Activated CD8-positive, alpha-beta T cell treated with anti-CD3 and anti-CD28 coated beads for 36 hours (primary cell): Measurements from ENCODE around the gene MCF2L. TPM values are rescaled to one million over a fixed set of nuclear protein-coding genes. Genes with fewer than 3 reads are reported as not detected.
A peak's percentile ranks its signal among the peaks of the same experiment; 100 is the strongest.

Experiments used
- ATAC-seq: fragments of 200-7000 bp; cut with Tn5 transposase; one replicate; pipeline ENCODE4 v1.10.0; 2021; ENCODE audit warnings: mild to moderate bottlenecking, moderate library complexity
- CTCF ChIA-PET: fragments of 350-600 bp; sonication (Branson Sonifier 250); formaldehyde crosslinking; loops from one replicate; lab custom pipeline; 2021; ENCODE audit warnings: antibody characterized with exemption; lab: Charles Lee
- POLR2A ChIA-PET: fragments of 350-600 bp; sonication (Branson Sonifier 250); formaldehyde crosslinking; loops from one replicate; lab custom pipeline; 2021; ENCODE audit warnings: antibody characterized with exemption; lab: Charles Lee
- DNase-seq: peaks from one replicate; pipeline ENCODE4 v3.0.0-alpha.2; 2020
- H3K27ac Mint-ChIP-seq: one replicate; pipeline ENCODE4 v1.8.0; 2021; ENCODE audit warnings: mild to moderate bottlenecking, mixed read lengths
- H3K27me3 Mint-ChIP-seq: one replicate; pipeline ENCODE4 v1.8.0; 2021; ENCODE audit warnings: mixed read lengths
- H3K36me3 Mint-ChIP-seq: one replicate; pipeline ENCODE4 v1.8.0; 2021; ENCODE audit warnings: low read depth, mixed read lengths
- H3K4me1 Mint-ChIP-seq: one replicate; pipeline ENCODE4 v1.8.0; 2021; ENCODE audit warnings: low read depth, mixed read lengths
- H3K4me3 Mint-ChIP-seq: one replicate; pipeline ENCODE4 v1.8.0; 2021; ENCODE audit warnings: mild to moderate bottlenecking, moderate library complexity, mixed read lengths
- H3K9me3 Mint-ChIP-seq: one replicate; pipeline ENCODE4 v1.8.0; 2021; ENCODE audit warnings: mixed read lengths
- intact Hi-C: fragments of 100-400 bp; cut with micrococcal nuclease; formaldehyde crosslinking; loops from one replicate; pipeline ENCODE4 v1.10.0; 2022
- total RNA-seq, 2 experiments: library from RNA; stranded (reverse); gene quantifications; one replicate each; pipeline ENCODE4 v1.2.3, GENCODE V29; 2021
- TF ChIP-seq, protein P1 (sequence below): fragments of 200-600 bp; IDR thresholded peaks from one replicate; pipeline ENCODE4 v1.8.0; 2022; ENCODE audit warnings: antibody characterized with exemption, mild to moderate bottlenecking

MCF2L gene, protein sequence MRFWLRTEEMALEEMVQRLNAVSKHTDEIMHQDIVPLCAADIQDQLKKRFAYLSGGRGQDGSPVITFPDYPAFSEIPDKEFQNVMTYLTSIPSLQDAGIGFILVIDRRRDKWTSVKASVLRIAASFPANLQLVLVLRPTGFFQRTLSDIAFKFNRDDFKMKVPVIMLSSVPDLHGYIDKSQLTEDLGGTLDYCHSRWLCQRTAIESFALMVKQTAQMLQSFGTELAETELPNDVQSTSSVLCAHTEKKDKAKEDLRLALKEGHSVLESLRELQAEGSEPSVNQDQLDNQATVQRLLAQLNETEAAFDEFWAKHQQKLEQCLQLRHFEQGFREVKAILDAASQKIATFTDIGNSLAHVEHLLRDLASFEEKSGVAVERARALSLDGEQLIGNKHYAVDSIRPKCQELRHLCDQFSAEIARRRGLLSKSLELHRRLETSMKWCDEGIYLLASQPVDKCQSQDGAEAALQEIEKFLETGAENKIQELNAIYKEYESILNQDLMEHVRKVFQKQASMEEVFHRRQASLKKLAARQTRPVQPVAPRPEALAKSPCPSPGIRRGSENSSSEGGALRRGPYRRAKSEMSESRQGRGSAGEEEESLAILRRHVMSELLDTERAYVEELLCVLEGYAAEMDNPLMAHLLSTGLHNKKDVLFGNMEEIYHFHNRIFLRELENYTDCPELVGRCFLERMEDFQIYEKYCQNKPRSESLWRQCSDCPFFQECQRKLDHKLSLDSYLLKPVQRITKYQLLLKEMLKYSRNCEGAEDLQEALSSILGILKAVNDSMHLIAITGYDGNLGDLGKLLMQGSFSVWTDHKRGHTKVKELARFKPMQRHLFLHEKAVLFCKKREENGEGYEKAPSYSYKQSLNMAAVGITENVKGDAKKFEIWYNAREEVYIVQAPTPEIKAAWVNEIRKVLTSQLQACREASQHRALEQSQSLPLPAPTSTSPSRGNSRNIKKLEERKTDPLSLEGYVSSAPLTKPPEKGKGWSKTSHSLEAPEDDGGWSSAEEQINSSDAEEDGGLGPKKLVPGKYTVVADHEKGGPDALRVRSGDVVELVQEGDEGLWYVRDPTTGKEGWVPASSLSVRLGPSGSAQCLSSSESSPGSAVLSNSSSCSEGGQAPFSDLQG
- 1 to 10 TPM; 7.6 to 8.9 TPM for total RNA-seq

DNA sequence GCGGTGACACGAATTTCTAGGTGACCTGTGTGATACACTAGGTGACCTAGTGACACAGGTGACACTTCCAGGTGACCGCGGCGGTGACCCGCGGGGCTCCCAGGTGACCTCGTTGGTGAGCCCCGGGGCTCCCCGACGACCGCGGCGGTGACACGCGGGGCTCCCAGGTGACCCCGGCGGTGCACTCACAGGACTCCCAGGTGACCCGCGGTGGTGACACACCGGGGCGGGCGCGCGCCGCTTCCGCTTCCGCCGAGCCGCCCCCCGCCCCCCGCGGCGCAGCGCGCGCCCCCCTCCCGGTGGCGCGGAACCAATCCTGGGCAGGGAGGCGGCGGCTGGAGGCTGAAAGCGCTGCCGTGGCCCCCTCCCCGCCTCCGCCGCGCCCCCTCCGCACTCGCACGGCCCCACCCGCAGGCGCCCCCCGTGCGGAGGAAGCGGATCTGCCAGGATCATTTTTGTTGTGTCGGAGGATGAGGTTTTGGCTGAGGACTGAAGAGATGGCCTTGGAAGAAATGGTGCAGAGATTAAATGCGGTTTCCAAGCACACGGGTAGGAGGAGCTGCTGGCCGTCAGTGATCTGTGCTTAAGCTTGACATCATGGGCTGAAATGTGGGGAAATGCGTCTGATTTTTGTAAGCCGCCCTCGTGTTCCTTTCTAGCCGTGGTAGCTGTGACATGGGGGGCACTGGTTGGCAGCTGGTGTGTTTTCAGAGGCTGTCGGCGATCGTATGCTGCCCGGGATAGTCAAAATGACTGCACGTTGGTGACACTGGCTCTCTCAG lies at the start of gene MCF2L:
MCF2L (plus strand) TSS at position 305 of the 782 bp plus-strand sequence; CDS start at position 471, 166 bp downstream.
- Mint-ChIP-seq H3K4me1 (peaks cover 23% of the 10 kb centered on the region), H3K27me3 (no peaks in the 10 kb centered on the region), H3K9me3 (peaks cover 4% of the 10 kb centered on the region), H3K36me3 (no peaks in the 10 kb centered on the region), H3K27ac (peak within 1 kb of the TSS; percentile 92), H3K4me3 (peak within 1 kb of the TSS; percentile 82)
- DNase-seq, result peak; percentile 78
- ChIA-PET CTCF (interaction anchor here (0.6 to 3.1 kb wide), 6 partner anchors 26 to 362 kb away, joined by 3 to 16 read pairs (median 4); no protein-coding TSS in a partner anchor), POLR2A (interaction anchor here (1.1 to 1.4 kb wide), 3 partner anchors 25 to 328 kb away, joined by 3 read pairs; partner anchors contain the start of genes CUL4A and LAMP1)
- intact Hi-C loops, result no loop called here
- ATAC-seq, result peak; percentile 88
- TF ChIP-seq, protein P1, sequence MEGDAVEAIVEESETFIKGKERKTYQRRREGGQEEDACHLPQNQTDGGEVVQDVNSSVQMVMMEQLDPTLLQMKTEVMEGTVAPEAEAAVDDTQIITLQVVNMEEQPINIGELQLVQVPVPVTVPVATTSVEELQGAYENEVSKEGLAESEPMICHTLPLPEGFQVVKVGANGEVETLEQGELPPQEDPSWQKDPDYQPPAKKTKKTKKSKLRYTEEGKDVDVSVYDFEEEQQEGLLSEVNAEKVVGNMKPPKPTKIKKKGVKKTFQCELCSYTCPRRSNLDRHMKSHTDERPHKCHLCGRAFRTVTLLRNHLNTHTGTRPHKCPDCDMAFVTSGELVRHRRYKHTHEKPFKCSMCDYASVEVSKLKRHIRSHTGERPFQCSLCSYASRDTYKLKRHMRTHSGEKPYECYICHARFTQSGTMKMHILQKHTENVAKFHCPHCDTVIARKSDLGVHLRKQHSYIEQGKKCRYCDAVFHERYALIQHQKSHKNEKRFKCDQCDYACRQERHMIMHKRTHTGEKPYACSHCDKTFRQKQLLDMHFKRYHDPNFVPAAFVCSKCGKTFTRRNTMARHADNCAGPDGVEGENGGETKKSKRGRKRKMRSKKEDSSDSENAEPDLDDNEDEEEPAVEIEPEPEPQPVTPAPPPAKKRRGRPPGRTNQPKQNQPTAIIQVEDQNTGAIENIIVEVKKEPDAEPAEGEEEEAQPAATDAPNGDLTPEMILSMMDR, result no peak

DNA sequence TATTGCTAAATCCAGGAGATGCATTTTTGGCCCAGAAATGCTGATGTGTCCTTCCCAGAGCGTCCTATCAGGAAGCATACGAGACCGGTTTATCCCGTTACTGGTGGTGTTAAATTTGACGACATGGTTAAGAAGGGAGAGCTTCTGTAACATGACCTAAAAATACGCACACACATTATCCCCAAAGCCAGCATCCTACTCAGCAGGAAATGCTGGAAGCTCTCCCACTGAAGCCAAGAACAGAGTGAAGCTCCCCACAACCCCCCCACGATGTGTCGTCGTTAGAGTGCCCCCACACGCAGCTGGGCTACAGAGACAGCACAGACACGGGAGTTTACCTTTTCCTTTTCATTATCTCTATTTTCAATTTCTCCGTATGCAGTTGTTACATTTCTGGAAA lies 45.1 kb upstream of the MCF2L start:
- no peak overlapping the region for H3K4me3 Mint-ChIP-seq
- H3K27ac Mint-ChIP-seq, result no peak overlapping the region
- H3K36me3 Mint-ChIP-seq, result no peaks in the 10 kb centered on the region
- intact Hi-C loops, result no loop called here
- DNase-seq, result no peak
- POLR2A ChIA-PET, result no interaction called here
- CTCF ChIA-PET, result interaction anchor here (1.3 kb wide), 1 partner anchor 19 kb away, joined by 3 read pairs; no protein-coding TSS in a partner anchor
- no peaks in the 10 kb centered on the region for H3K4me1 Mint-ChIP-seq
- H3K27me3 Mint-ChIP-seq, result peaks cover 26% of the 10 kb centered on the region
- no peak for ATAC-seq
- TF ChIP-seq, protein P1, result no peak
- no peaks in the 10 kb centered on the region for H3K9me3 Mint-ChIP-seq

DNA sequence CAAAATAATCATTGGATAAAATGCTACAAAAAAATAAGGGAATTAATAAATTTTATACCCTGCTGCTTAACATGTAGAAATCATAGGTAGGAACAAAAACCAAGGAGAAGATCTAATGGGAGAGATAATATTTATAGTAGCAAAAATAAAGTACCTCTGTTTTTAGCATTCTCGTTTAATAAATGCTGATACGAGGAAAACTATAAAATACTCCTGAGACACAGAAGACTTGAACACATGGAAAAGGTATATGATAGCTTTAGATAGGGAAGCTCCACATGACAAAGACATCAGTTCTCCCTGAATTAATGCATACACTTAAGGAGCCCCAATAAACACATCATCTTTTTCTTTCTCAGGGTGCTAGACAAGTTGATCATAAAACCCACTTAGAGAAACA lies 44.6 kb upstream of the MCF2L start:
- ChIA-PET CTCF (interaction anchor here (1.3 kb wide), 1 partner anchor 19 kb away, joined by 3 read pairs; no protein-coding TSS in a partner anchor), POLR2A (no interaction called here)
- Mint-ChIP-seq H3K9me3 (no peaks in the 10 kb centered on the region), H3K27ac (no peak overlapping the region), H3K27me3 (peaks cover 30% of the 10 kb centered on the region), H3K36me3 (no peaks in the 10 kb centered on the region), H3K4me3 (no peak overlapping the region), H3K4me1 (no peaks in the 10 kb centered on the region)
- TF ChIP-seq, protein P1, result no peak
- ATAC-seq (no peak), DNase-seq (no peak)
- intact Hi-C loops, result no loop called here

DNA sequence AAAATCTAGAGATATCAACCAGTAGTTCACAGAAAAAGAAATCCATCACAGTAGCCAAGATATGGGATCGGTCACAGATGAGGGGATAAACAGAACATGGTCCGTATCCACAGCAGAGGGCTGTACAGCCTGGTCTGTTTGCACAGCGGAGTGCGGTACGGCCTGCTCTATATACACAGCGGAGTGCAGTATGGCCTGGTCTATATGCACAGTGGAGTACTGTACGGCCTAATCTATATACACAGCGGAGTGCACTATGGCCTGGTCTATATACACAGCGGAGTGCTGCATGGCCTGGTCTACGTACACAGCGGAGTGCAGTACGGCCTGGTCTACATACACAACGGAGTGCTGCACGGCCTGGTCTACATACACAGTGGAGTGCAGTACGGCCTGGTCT lies 43.0 kb upstream of the MCF2L start:
- H3K9me3 Mint-ChIP-seq, result no peaks in the 10 kb centered on the region
- no peak overlapping the region for H3K27ac Mint-ChIP-seq
- H3K36me3 Mint-ChIP-seq, result no peaks in the 10 kb centered on the region
- POLR2A ChIA-PET, result no interaction called here
- no peak for ATAC-seq
- peaks cover 3% of the 10 kb centered on the region for H3K4me1 Mint-ChIP-seq
- H3K27me3 Mint-ChIP-seq, result peaks cover 36% of the 10 kb centered on the region
- intact Hi-C loops, result no loop called here
- TF ChIP-seq, protein P1, result no peak
- H3K4me3 Mint-ChIP-seq, result no peak overlapping the region
- CTCF ChIA-PET, result no interaction called here
- DNase-seq, result no peak
